Lower leg skin (tissue), 4 donors: ENCODE measurements around the gene C1orf185. TPM values are rescaled to one million over a fixed set of nuclear protein-coding genes. Genes with fewer than 3 reads are reported as not detected.

Experiments used
- DNase-seq, 2 donors: peaks; one replicate each; pipeline ENCODE4 v3.0.0-alpha.2; 2019; ENCODE audit warnings: low spot score in 2 of 2
- H3K4me3 ChIP-seq: fragments of 200-600 bp; sonication (generic); 2 replicates; pipeline ENCODE4 v1.5.1; 2017; ENCODE audit warnings: mild to moderate bottlenecking, low read depth; ENCODE audit not compliant: poor library complexity, severe bottlenecking
- POLR2A ChIP-seq, 2 donors: fragments of 450-650 bp; IDR thresholded peaks; one replicate each; pipeline ENCODE4 v1.6.1; 2016 to 2017; ENCODE audit warnings: antibody characterized with exemption in 2 of 2, mild to moderate bottlenecking in 1 of 2, moderate library complexity in 1 of 2
- intact Hi-C: fragments of 100-400 bp; cut with DNase I; formaldehyde crosslinking; loops from one replicate; pipeline ENCODE4 v1.15.0; 2023; ENCODE audit warnings: low total_unique reads
- microRNA counts, 2 donors: library from miRNA; unstranded; fragments of <30 nt; microRNA quantifications; one replicate each; lab custom pipeline; 2016
- microRNA-seq, 2 donors: library from miRNA; unstranded; fragments of <30 nt; microRNA quantifications; one replicate each; pipeline ENCODE4, GENCODE V29; 2016; ENCODE audit warnings: borderline replicate concordance in 2 of 2, borderline number of aligned reads in 1 of 2
- total RNA-seq, 4 donors: library from RNA; depleted of rRNA; stranded (reverse); fragments of >200 nt; gene quantifications; one replicate each; pipeline ENCODE4 v1.1.0, GENCODE V29; 2016
- TF ChIP-seq, protein P1 (sequence below), 3 donors: fragments of 450-650 bp; IDR thresholded peaks; one replicate each; pipeline ENCODE4 v1.5.1; 2016; ENCODE audit warnings: antibody characterized with exemption in 3 of 3, mild to moderate bottlenecking in 3 of 3, moderate library complexity in 2 of 3

The C1orf185 gene
- total RNA-seq, 4 donors from 2014 or later: not detected

DNA sequence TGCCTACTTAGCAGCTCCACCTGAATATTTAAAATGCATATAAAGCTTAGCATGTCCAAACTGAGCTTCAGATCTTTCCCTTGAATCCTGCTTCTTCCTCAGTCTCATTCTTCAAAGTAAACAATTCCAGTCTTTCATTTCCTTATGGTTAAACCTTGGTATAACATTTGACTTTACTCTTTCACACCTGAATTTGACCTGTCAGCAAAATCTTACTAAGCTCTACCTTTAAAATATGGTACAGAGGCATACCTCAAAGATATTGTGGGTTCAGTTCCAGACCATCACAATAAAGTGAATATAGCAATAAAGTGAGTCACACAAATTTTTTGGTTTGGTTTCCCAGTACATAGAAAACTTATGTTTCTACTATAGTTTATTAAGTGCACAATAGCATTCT lies 91.5 kb downstream of the C1orf185 start:
- no peak for DNase-seq
- intact Hi-C loops: loop anchor here (10.0 kb wide), 1 partner anchor 419 kb away; no protein-coding TSS in a partner anchor
- TF ChIP-seq, protein P1, sequence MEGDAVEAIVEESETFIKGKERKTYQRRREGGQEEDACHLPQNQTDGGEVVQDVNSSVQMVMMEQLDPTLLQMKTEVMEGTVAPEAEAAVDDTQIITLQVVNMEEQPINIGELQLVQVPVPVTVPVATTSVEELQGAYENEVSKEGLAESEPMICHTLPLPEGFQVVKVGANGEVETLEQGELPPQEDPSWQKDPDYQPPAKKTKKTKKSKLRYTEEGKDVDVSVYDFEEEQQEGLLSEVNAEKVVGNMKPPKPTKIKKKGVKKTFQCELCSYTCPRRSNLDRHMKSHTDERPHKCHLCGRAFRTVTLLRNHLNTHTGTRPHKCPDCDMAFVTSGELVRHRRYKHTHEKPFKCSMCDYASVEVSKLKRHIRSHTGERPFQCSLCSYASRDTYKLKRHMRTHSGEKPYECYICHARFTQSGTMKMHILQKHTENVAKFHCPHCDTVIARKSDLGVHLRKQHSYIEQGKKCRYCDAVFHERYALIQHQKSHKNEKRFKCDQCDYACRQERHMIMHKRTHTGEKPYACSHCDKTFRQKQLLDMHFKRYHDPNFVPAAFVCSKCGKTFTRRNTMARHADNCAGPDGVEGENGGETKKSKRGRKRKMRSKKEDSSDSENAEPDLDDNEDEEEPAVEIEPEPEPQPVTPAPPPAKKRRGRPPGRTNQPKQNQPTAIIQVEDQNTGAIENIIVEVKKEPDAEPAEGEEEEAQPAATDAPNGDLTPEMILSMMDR (IDR thresholded peaks at IDR 0.05): no peak
- no peak for TF ChIP-seq POLR2A (IDR thresholded peaks at IDR 0.05)
- H3K4me3 ChIP-seq: no peak overlapping the region

MicroRNAs within 50 kb of the gene (microRNA counts, 767-probe panel; counts per million panel counts)
- microRNA hsa-miR-4421 (lab: Ali Mortazavi, UCI): 0 to 358 counts per million in 2 donors

Small RNA genes lying within 50 kb of the gene (microRNA-seq; reads per million reads assigned to microRNA genes)
- gene MIR4421: 0 reads per million in 2 donors
- gene MIR6500: 0 reads per million in 2 donors

Other genes with a start within 250 kb of the C1orf185 start
- gene FAF1, start 142.0 kb upstream of the C1orf185 start, total RNA-seq: 10 to 100 TPM; 33.8 to 55.8 (median 45.6) TPM
- 10 to 100 TPM; 10.1 to 20.0 (median 16.2) TPM for gene CDKN2C, start 132.0 kb upstream of the C1orf185 start, total RNA-seq
- gene RNF11, start 134.0 kb downstream of the C1orf185 start, total RNA-seq: 10 to 100 TPM; 65.4 to 95.3 (median 81.6) TPM
- 10 to 100 TPM; 12.2 to 16.5 (median 15.3) TPM for gene TTC39A, start 228.3 kb downstream of the C1orf185 start, total RNA-seq